ENCODE results near the gene ACP1. TPM values are rescaled to one million over a fixed set of nuclear protein-coding genes. Genes with fewer than 3 reads are reported as not detected.

ACP1 gene
- total RNA-seq, 1 donor from 2014 or later = 114 TPM

- H3K27ac ChIP-seq (ENCODE audit: low read depth, low read length) = no peak overlapping the region
- H4K20me1 ChIP-seq (ENCODE audit: insufficient read depth, low read length) = no peaks in the 10 kb centered on the region
- no peaks in the 10 kb centered on the region for H3K27me3 ChIP-seq (ENCODE audit: insufficient read depth, low read length)
- H3K9me3 Mint-ChIP-seq (ENCODE audit: unreplicated experiment) = peaks cover 13% of the 10 kb centered on the region
- no peak overlapping the region for H3K4me2 ChIP-seq (ENCODE audit: low read length)
- H3K27ac Mint-ChIP-seq (ENCODE audit: unreplicated experiment) = no peak overlapping the region
- H3K9me3 ChIP-seq (ENCODE audit: insufficient read depth, low read depth, low read length) = peaks cover 6% of the 10 kb centered on the region
- no peaks in the 10 kb centered on the region for H3K36me3 ChIP-seq (ENCODE audit: insufficient read depth, low read length)
- no peak for DNase-seq (ENCODE audit: low read depth)
- TF ChIP-seq EZH2 (IDR thresholded peaks at IDR 0.05; ENCODE audit: insufficient read depth, low read length) = no peak
- TF ChIP-seq, protein P1, sequence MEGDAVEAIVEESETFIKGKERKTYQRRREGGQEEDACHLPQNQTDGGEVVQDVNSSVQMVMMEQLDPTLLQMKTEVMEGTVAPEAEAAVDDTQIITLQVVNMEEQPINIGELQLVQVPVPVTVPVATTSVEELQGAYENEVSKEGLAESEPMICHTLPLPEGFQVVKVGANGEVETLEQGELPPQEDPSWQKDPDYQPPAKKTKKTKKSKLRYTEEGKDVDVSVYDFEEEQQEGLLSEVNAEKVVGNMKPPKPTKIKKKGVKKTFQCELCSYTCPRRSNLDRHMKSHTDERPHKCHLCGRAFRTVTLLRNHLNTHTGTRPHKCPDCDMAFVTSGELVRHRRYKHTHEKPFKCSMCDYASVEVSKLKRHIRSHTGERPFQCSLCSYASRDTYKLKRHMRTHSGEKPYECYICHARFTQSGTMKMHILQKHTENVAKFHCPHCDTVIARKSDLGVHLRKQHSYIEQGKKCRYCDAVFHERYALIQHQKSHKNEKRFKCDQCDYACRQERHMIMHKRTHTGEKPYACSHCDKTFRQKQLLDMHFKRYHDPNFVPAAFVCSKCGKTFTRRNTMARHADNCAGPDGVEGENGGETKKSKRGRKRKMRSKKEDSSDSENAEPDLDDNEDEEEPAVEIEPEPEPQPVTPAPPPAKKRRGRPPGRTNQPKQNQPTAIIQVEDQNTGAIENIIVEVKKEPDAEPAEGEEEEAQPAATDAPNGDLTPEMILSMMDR (IDR thresholded peaks at IDR 0.05; ENCODE audit: insufficient read depth, low read depth, low read length) = no peak
- H2AFZ ChIP-seq (ENCODE audit: low read depth, low read length) = no peak overlapping the region
- H3K27me3 Mint-ChIP-seq (ENCODE audit: low read depth, unreplicated experiment) = no peaks in the 10 kb centered on the region
- no peak overlapping the region for H3K4me3 ChIP-seq (ENCODE audit: insufficient read depth, low read depth, low read length)
- no peaks in the 10 kb centered on the region for H3K79me2 ChIP-seq (ENCODE audit: insufficient read depth, low read length)
- H3K36me3 Mint-ChIP-seq (ENCODE audit: low read depth, unreplicated experiment) = peaks cover 10% of the 10 kb centered on the region
- H3K4me3 Mint-ChIP-seq (ENCODE audit: unreplicated experiment) = no peak overlapping the region
- no peak overlapping the region for H3K9ac ChIP-seq (ENCODE audit: low read length)
- no peak for FAIRE-seq
- H3K4me1 ChIP-seq (ENCODE audit: insufficient read depth, low read length) = no peaks in the 10 kb centered on the region
- no peaks in the 10 kb centered on the region for H3K4me1 Mint-ChIP-seq (ENCODE audit: low read depth, unreplicated experiment)
Observed at GRCh38 chr2:255195-255594, 9.6 kb upstream of the ACP1 start.

- H3K27ac ChIP-seq (ENCODE audit: low read depth, low read length) = no peak overlapping the region
- H3K36me3 ChIP-seq (ENCODE audit: insufficient read depth, low read length) = no peaks in the 10 kb centered on the region
- Mint-ChIP-seq H3K36me3 (ENCODE audit: low read depth, unreplicated experiment) (peaks cover 10% of the 10 kb centered on the region), H3K9me3 (ENCODE audit: unreplicated experiment) (peaks cover 14% of the 10 kb centered on the region), H3K27ac (ENCODE audit: unreplicated experiment) (no peak overlapping the region), H3K27me3 (ENCODE audit: low read depth, unreplicated experiment) (no peaks in the 10 kb centered on the region), H3K4me3 (ENCODE audit: unreplicated experiment) (no peak overlapping the region), H3K4me1 (ENCODE audit: low read depth, unreplicated experiment) (no peaks in the 10 kb centered on the region)
- TF ChIP-seq EZH2 (IDR thresholded peaks at IDR 0.05; ENCODE audit: insufficient read depth, low read length) = no peak
- TF ChIP-seq, protein P1 (IDR thresholded peaks at IDR 0.05; ENCODE audit: insufficient read depth, low read depth, low read length) = no peak
- DNase-seq (ENCODE audit: low read depth) (no peak), FAIRE-seq (no peak)
- H4K20me1 ChIP-seq (ENCODE audit: insufficient read depth, low read length) = peaks cover 5% of the 10 kb centered on the region
- H3K4me2 ChIP-seq (ENCODE audit: low read length) = no peak overlapping the region
- H3K9me3 ChIP-seq (ENCODE audit: insufficient read depth, low read depth, low read length) = peaks cover 6% of the 10 kb centered on the region
- no peak overlapping the region for H2AFZ ChIP-seq (ENCODE audit: low read depth, low read length)
- H3K27me3 ChIP-seq (ENCODE audit: insufficient read depth, low read length) = no peaks in the 10 kb centered on the region
- no peak overlapping the region for H3K9ac ChIP-seq (ENCODE audit: low read length)
- H3K4me1 ChIP-seq (ENCODE audit: insufficient read depth, low read length) = no peaks in the 10 kb centered on the region
- no peaks in the 10 kb centered on the region for H3K79me2 ChIP-seq (ENCODE audit: insufficient read depth, low read length)
- no peak overlapping the region for H3K4me3 ChIP-seq (ENCODE audit: insufficient read depth, low read depth, low read length)
Observed at GRCh38 chr2:256094-256493, 8.7 kb upstream of the ACP1 start.

- Histone ChIP-seq H3K9me3 (ENCODE audit: insufficient read depth, low read depth, low read length) (peaks cover 6% of the 10 kb centered on the region), H4K20me1 (ENCODE audit: insufficient read depth, low read length) (peaks cover 5% of the 10 kb centered on the region), H3K9ac (ENCODE audit: low read length) (no peak overlapping the region), H2AFZ (ENCODE audit: low read depth, low read length) (no peak overlapping the region), H3K79me2 (ENCODE audit: insufficient read depth, low read length) (no peaks in the 10 kb centered on the region), H3K27me3 (ENCODE audit: insufficient read depth, low read length) (no peaks in the 10 kb centered on the region), H3K4me2 (ENCODE audit: low read length) (no peak overlapping the region), H3K36me3 (ENCODE audit: insufficient read depth, low read length) (no peaks in the 10 kb centered on the region), H3K4me1 (ENCODE audit: insufficient read depth, low read length) (no peaks in the 10 kb centered on the region), H3K4me3 (ENCODE audit: insufficient read depth, low read depth, low read length) (no peak overlapping the region), H3K27ac (ENCODE audit: low read depth, low read length) (no peak overlapping the region)
- Mint-ChIP-seq H3K9me3 (ENCODE audit: unreplicated experiment) (peaks cover 15% of the 10 kb centered on the region), H3K4me3 (ENCODE audit: unreplicated experiment) (no peak overlapping the region), H3K4me1 (ENCODE audit: low read depth, unreplicated experiment) (no peaks in the 10 kb centered on the region), H3K36me3 (ENCODE audit: low read depth, unreplicated experiment) (peaks cover 10% of the 10 kb centered on the region), H3K27me3 (ENCODE audit: low read depth, unreplicated experiment) (no peaks in the 10 kb centered on the region), H3K27ac (ENCODE audit: unreplicated experiment) (no peak overlapping the region)
- DNase-seq (ENCODE audit: low read depth) = no peak
- TF ChIP-seq EZH2 (IDR thresholded peaks at IDR 0.05; ENCODE audit: insufficient read depth, low read length) = no peak
- TF ChIP-seq, protein P1 (IDR thresholded peaks at IDR 0.05; ENCODE audit: insufficient read depth, low read depth, low read length) = no peak
- no peak for FAIRE-seq
Observed at GRCh38 chr2:257429-257828, 7.3 kb upstream of the ACP1 start.
